H1 (cell line): ENCODE results near the gene TMEM225. TPM values are rescaled to one million over a fixed set of nuclear protein-coding genes. Genes with fewer than 3 reads are reported as not detected.
A peak's percentile ranks its signal among the peaks of the same experiment; 100 is the strongest.

Experiments used
- CTCF ChIA-PET: fragments of 300-600 bp; sonication (Branson Sonifier 250); formaldehyde crosslinking; loops from one replicate; lab custom pipeline; 2021; ENCODE audit not compliant: partially characterized antibody; lab: Charles Lee
- POLR2A ChIA-PET: fragments of 300-600 bp; sonication (Branson Sonifier 250); formaldehyde crosslinking; loops from one replicate; lab custom pipeline; 2021; ENCODE audit warnings: inconsistent platforms; ENCODE audit not compliant: partially characterized antibody; lab: Charles Lee
- DNase-seq, 2 experiments: peaks; one replicate each; pipeline versions ENCODE4 v3.0.0 to v3.0.0-alpha.2; 2010 to 2022; ENCODE audit warnings: low spot score in 2 of 2, low read depth in 1 of 2, mixed read lengths in 1 of 2
- FAIRE-seq: peaks from 2 replicates; lab custom pipeline; 2011; peaks lifted over from hg19 to GRCh38; lab: Jason Lieb, UNC
- H2AFZ ChIP-seq: 2 replicates; pipeline ENCODE4 v1.8.1; 2012; ENCODE audit warnings: low read length, inconsistent platforms
- H2AK5ac ChIP-seq: 2 replicates; pipeline ENCODE4 v1.6.1; 2013; ENCODE audit warnings: low read depth, low read length
- H2BK120ac ChIP-seq: replicated peaks from 2 replicates; pipeline ENCODE3; 2013; ENCODE audit warnings: low read depth, low read length, inconsistent platforms
- H2BK12ac ChIP-seq: 2 replicates; pipeline ENCODE4 v1.6.1; 2013; ENCODE audit warnings: low read depth, low read length
- H2BK15ac ChIP-seq: 2 replicates; pipeline ENCODE4 v1.6.1; 2013; ENCODE audit warnings: low read length
- H2BK20ac ChIP-seq: 2 replicates; pipeline ENCODE4 v1.6.1; 2013; ENCODE audit warnings: low read length
- H2BK5ac ChIP-seq: 2 replicates; pipeline ENCODE4 v1.6.1; 2013; ENCODE audit warnings: low read depth, low read length
- H3K14ac ChIP-seq: 2 replicates; pipeline ENCODE4 v1.6.1; 2013; ENCODE audit warnings: inconsistent platforms; ENCODE audit not compliant: insufficient read length
- H3K18ac ChIP-seq: 2 replicates; pipeline ENCODE4 v1.6.1; 2013; ENCODE audit warnings: low read length; ENCODE audit errors: extremely low read depth
- H3K23ac ChIP-seq: 2 replicates; pipeline ENCODE4 v1.6.1; 2013; ENCODE audit warnings: inconsistent platforms; ENCODE audit not compliant: insufficient read length
- H3K23me2 ChIP-seq: 2 replicates; pipeline ENCODE4 v1.6.1; 2013; ENCODE audit warnings: low read depth, low read length
- H3K27ac ChIP-seq: 2 replicates; pipeline ENCODE4 v1.6.1; 2011; ENCODE audit warnings: low read depth, low read length, inconsistent platforms
- H3K27me3 ChIP-seq, 4 experiments: replicated peaks in 1 of 4; 1 replicate in 1 of 4; 2 replicates in 3 of 4; pipeline versions ENCODE4 v1.6.1 to v1.8.1; 2011 to 2013; ENCODE audit warnings: low read length in 3 of 4, mild to moderate bottlenecking in 3 of 4, inconsistent platforms in 2 of 4, mixed read lengths in 2 of 4, moderate library complexity in 1 of 4; ENCODE audit not compliant: control insufficient read depth in 3 of 4, insufficient read depth in 3 of 4; ENCODE audit errors: extremely low read depth in 1 of 4
- H3K36me3 ChIP-seq, 4 experiments: 2 replicates each; pipeline versions ENCODE4 v1.6.1 to v1.8.1; 2011 to 2013; ENCODE audit warnings: mild to moderate bottlenecking in 4 of 4, low read length in 3 of 4, moderate library complexity in 2 of 4, control low read depth in 1 of 4, inconsistent platforms in 1 of 4; ENCODE audit not compliant: insufficient read depth in 4 of 4, control insufficient read depth in 2 of 4
- H3K4ac ChIP-seq: replicated peaks from 2 replicates; pipeline ENCODE3; 2013; ENCODE audit warnings: low read length, low read depth, mixed read lengths, inconsistent platforms; ENCODE audit not compliant: insufficient read length
- H3K4me1 ChIP-seq, 4 experiments: replicated peaks in 1 of 4; 1 replicate in 1 of 4; 2 replicates in 3 of 4; pipeline versions ENCODE4 v1.6.1 to v1.8.1; 2011 to 2013; ENCODE audit warnings: low read length in 3 of 4, inconsistent platforms in 2 of 4, mixed read lengths in 1 of 4; ENCODE audit not compliant: insufficient read depth in 4 of 4, control insufficient read depth in 3 of 4
- H3K4me2 ChIP-seq, 2 experiments: 2 replicates each; pipeline versions ENCODE4 v1.6.1 to v1.8.1; 2011 to 2013; ENCODE audit warnings: low read depth in 2 of 2, low read length in 2 of 2, control low read depth in 1 of 2, inconsistent platforms in 1 of 2, mild to moderate bottlenecking in 1 of 2; ENCODE audit not compliant: insufficient read depth in 1 of 2
- H3K4me3 ChIP-seq, 4 experiments: fragments of 200-600, 300-600 bp in 1 of 4; sonication (generic), shearing (Covaris generic), sonication (Bioruptor Twin) in 1 of 4; 2 replicates each; pipeline versions ENCODE4 v1.5.1 to v1.8.1; 2011 to 2016; ENCODE audit warnings: low read length in 4 of 4, low read depth in 3 of 4, control low read depth in 2 of 4, inconsistent platforms in 2 of 4, mild to moderate bottlenecking in 2 of 4, mixed read lengths in 1 of 4, moderate library complexity in 1 of 4; ENCODE audit not compliant: insufficient read depth in 2 of 4; ENCODE audit errors: extremely low read depth in 1 of 4
- H3K56ac ChIP-seq: replicated peaks from 2 replicates; pipeline ENCODE3; 2013; ENCODE audit warnings: low read depth, mild to moderate bottlenecking, mixed read lengths, low read length, inconsistent platforms; ENCODE audit not compliant: insufficient read length
- H3K79me1 ChIP-seq: 2 replicates; pipeline ENCODE4 v1.6.1; 2013; ENCODE audit warnings: low read depth, low read length, control low read depth
- H3K79me2 ChIP-seq, 2 experiments: 2 replicates each; pipeline versions ENCODE4 v1.6.1 to v1.8.1; 2012 to 2013; ENCODE audit warnings: low read length in 2 of 2, mild to moderate bottlenecking in 2 of 2, inconsistent platforms in 1 of 2; ENCODE audit not compliant: insufficient read depth in 2 of 2, control insufficient read depth in 1 of 2
- H3K9ac ChIP-seq, 4 experiments: replicated peaks in 1 of 4; 1 replicate in 1 of 4; 2 replicates in 3 of 4; pipeline versions ENCODE4 v1.6.1 to v1.8.1; 2011 to 2013; ENCODE audit warnings: low read depth in 3 of 4, low read length in 3 of 4, control low read depth in 2 of 4, mild to moderate bottlenecking in 2 of 4, moderate library complexity in 2 of 4, inconsistent platforms in 1 of 4; ENCODE audit errors: extremely low read depth in 1 of 4
- H3K9me3 ChIP-seq, 2 experiments: 2 replicates each; pipeline versions ENCODE4 v1.6.1 to v1.8.1; 2012 to 2013; ENCODE audit warnings: mild to moderate bottlenecking in 2 of 2, moderate library complexity in 2 of 2, control low read depth in 1 of 2, inconsistent platforms in 1 of 2, low read depth in 1 of 2, low read length in 1 of 2, mixed read lengths in 1 of 2; ENCODE audit not compliant: insufficient read depth in 2 of 2
- H4K20me1 ChIP-seq, 2 experiments: replicated peaks in 1 of 2; 2 replicates each; pipeline versions ENCODE3 to v1.8.1; 2011 to 2013; ENCODE audit warnings: inconsistent platforms in 2 of 2, low read length in 2 of 2, mild to moderate bottlenecking in 1 of 2; ENCODE audit not compliant: insufficient read depth in 2 of 2, control insufficient read depth in 1 of 2
- H4K5ac ChIP-seq: 2 replicates; pipeline ENCODE4 v1.6.1; 2013; ENCODE audit warnings: low read length, low read depth, mixed read lengths, inconsistent platforms; ENCODE audit not compliant: insufficient read length
- H4K8ac ChIP-seq: 2 replicates; pipeline ENCODE4 v1.8.0; 2013; ENCODE audit warnings: mild to moderate bottlenecking, moderate library complexity, low read length, inconsistent platforms; ENCODE audit not compliant: insufficient read depth; ENCODE audit errors: extremely low read depth
- H4K91ac ChIP-seq: replicated peaks from 2 replicates; pipeline ENCODE3; 2013; ENCODE audit warnings: low read length, mixed read lengths, inconsistent platforms; ENCODE audit not compliant: insufficient read length
- NRF1 ChIP-seq: IDR thresholded peaks from 2 replicates; pipeline ENCODE4 v1.6.1; 2011; ENCODE audit warnings: mild to moderate bottlenecking, low read depth, low read length, improper control_type of control experiment
- RAD21 ChIP-seq, 2 experiments: IDR thresholded peaks in 1 of 2; conservative IDR thresholded peaks in 1 of 2; 2 replicates each; pipeline ENCODE4 v1.6.1; 2011; ENCODE audit warnings: low read depth in 2 of 2, low read length in 2 of 2, improper control_type of control experiment in 1 of 2, inconsistent platforms in 1 of 2, mild to moderate bottlenecking in 1 of 2, moderate library complexity in 1 of 2
- RFX5 ChIP-seq: IDR thresholded peaks from 2 replicates; pipeline ENCODE4 v1.6.1; 2011; ENCODE audit warnings: low read depth, low read length, improper control_type of control experiment, borderline replicate concordance
- SP1 ChIP-seq: IDR thresholded peaks from 2 replicates; pipeline ENCODE4 v1.6.1; 2011; ENCODE audit warnings: low read depth, low read length
- SRF ChIP-seq: IDR thresholded peaks from 2 replicates; pipeline ENCODE4 v1.6.1; 2011; ENCODE audit warnings: mild to moderate bottlenecking, low read depth, low read length, moderate library complexity
- polyA plus RNA-seq, 7 experiments: library from polyadenylated mRNA; depleted of rRNA in 3 of 7; stranded (reverse) in 5 of 7; unstranded in 2 of 7; fragments of >200 nt in 5 of 7; fragments of 200-250 nt in 2 of 7; gene quantifications; 1 replicate in 5 of 7; 2 replicates in 1 of 7; 4 replicates in 1 of 7; pipeline versions ENCODE4 v1.2.1 to v1.2.3, GENCODE V29; 2011 to 2013; ENCODE audit warnings: missing spikeins in 2 of 7, mixed read lengths in 2 of 7
- total RNA-seq: library from RNA; stranded (reverse); fragmentation: NEBNext Ultra II Directional; extraction: Animal tissue kit (Norgen Biotek cat#: 25700); gene quantifications from 2 replicates; pipeline ENCODE4 v1.2.1, GENCODE V29; 2021

The TMEM225 gene
- total and polyA plus RNA-seq, 2 of the 8 experiments (the other 6 are each of a cell fraction or from before 2014, with no cell fraction given), result not detected

DNA sequence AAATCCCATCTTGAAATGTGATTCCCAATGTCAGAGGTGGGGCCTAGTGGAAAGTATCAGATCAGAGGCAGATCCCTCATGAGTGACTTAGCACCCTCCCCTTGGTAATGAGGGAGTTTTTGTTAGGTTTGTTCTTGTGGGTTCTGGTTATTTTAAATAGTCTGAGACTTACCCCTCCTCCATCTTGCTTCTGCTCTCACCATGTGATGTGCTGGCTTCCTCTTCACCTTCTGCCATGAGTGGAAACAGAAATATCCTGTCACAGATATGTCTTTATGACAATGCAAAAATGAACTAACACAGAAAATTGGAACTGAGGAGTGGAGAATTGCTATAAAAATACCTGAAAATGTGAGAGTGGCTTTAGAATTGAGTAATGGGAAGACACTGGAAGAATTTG is 33.1 kb downstream of the TMEM225 start:
- TF ChIP-seq NRF1 (no peak), RFX5 (no peak), SRF (no peak), SP1 (no peak), RAD21 (IDR thresholded peaks at IDR 0.05 in 1 of 2, conservative IDR thresholded peaks at IDR 0.05 in 1 of 2; ENCODE audit: low read depth in 2 of 2, low read length in 2 of 2) (no peak)
- TF ChIP-seq, all 59 proteins: peak for 0
- Histone ChIP-seq H3K9ac (no peak overlapping the region), H2AFZ (no peak overlapping the region), H4K5ac (no peak overlapping the region), H2BK15ac (no peak overlapping the region), H2BK120ac (no peak overlapping the region), H3K23me2 (no peaks in the 10 kb centered on the region), H3K79me2 (no peaks in the 10 kb centered on the region), H3K9me3 (peaks cover 6 to 12% of the 10 kb centered on the region in 2 experiments; a peak in 1 of 4 replicates), H3K79me1 (no peaks in the 10 kb centered on the region), H3K27ac (no peak overlapping the region), H3K56ac (no peak overlapping the region), H2AK5ac (no peak overlapping the region), H2BK20ac (peak overlapping the region; percentile 96; the same call in 1 of the 2 replicates), H3K4me3 (no peak overlapping the region), H2BK5ac (no peak overlapping the region), H3K36me3 (no peaks in the 10 kb centered on the region), H4K91ac (no peak overlapping the region), H4K20me1 (no peaks in the 10 kb centered on the region), H3K23ac (no peak overlapping the region), H3K14ac (no peak overlapping the region), H3K4me1 (peaks cover 0 to 4% (median 0%) of the 10 kb centered on the region in 4 experiments; a peak in 4 of 7 replicates), H3K18ac (peak overlapping the region; percentile 44; the same call in 1 of the 2 replicates), H3K27me3 (no peaks in the 10 kb centered on the region), H3K4ac (no peak overlapping the region), H2BK12ac (no peak overlapping the region), H3K4me2 (no peak overlapping the region), H4K8ac (no peak overlapping the region)
- POLR2A ChIA-PET, result no interaction called here
- FAIRE-seq, result no peak
- DNase-seq, result no peak
- CTCF ChIA-PET, result no interaction called here
